ENCODE results near the gene LNX2.

- TF ChIP-seq, protein P1, sequence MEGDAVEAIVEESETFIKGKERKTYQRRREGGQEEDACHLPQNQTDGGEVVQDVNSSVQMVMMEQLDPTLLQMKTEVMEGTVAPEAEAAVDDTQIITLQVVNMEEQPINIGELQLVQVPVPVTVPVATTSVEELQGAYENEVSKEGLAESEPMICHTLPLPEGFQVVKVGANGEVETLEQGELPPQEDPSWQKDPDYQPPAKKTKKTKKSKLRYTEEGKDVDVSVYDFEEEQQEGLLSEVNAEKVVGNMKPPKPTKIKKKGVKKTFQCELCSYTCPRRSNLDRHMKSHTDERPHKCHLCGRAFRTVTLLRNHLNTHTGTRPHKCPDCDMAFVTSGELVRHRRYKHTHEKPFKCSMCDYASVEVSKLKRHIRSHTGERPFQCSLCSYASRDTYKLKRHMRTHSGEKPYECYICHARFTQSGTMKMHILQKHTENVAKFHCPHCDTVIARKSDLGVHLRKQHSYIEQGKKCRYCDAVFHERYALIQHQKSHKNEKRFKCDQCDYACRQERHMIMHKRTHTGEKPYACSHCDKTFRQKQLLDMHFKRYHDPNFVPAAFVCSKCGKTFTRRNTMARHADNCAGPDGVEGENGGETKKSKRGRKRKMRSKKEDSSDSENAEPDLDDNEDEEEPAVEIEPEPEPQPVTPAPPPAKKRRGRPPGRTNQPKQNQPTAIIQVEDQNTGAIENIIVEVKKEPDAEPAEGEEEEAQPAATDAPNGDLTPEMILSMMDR (IDR thresholded peaks at IDR 0.05; ENCODE audit: low read length) = no peak
- no peak for TF ChIP-seq EZH2 (IDR thresholded peaks at IDR 0.05; ENCODE audit: borderline replicate concordance, low read length)
Observed at GRCh38 chr13:27593267-27593666, 27.1 kb downstream of the LNX2 start.
